ENCODE results near the gene RAD51B. TPM values are rescaled to one million over a fixed set of nuclear protein-coding genes. Genes with fewer than 3 reads are reported as not detected.
"Not testable (repeated sequence)": the region's sequence is repeated elsewhere in the genome, so short reads cannot be mapped to it uniquely, and the experiment has no call there.

RAD51B gene
- total and polyA plus RNA-seq, 7 donors, result 2.4 to 24.4 (median 7.1) TPM

- H3K27ac ChIP-seq, result no peak overlapping the region
- H3K36me3 ChIP-seq, result no peaks in the 10 kb centered on the region
- H3K4me3 ChIP-seq, result no peak overlapping the region
- no peaks in the 10 kb centered on the region for H3K27me3 ChIP-seq
- no peaks in the 10 kb centered on the region for H3K9me3 ChIP-seq
- 96 to 97% methylated on average over 6 of the region's 6 CpGs for WGBS, 2 donors
- intact Hi-C loops (cut with DNase I), result no loop called here
- TF ChIP-seq POLR2AphosphoS5 (IDR thresholded peaks at IDR 0.05) (no peak), POLR2A (IDR thresholded peaks at IDR 0.05) (no peak), EP300 (IDR thresholded peaks at IDR 0.05) (no peak)
- TF ChIP-seq, protein P1, sequence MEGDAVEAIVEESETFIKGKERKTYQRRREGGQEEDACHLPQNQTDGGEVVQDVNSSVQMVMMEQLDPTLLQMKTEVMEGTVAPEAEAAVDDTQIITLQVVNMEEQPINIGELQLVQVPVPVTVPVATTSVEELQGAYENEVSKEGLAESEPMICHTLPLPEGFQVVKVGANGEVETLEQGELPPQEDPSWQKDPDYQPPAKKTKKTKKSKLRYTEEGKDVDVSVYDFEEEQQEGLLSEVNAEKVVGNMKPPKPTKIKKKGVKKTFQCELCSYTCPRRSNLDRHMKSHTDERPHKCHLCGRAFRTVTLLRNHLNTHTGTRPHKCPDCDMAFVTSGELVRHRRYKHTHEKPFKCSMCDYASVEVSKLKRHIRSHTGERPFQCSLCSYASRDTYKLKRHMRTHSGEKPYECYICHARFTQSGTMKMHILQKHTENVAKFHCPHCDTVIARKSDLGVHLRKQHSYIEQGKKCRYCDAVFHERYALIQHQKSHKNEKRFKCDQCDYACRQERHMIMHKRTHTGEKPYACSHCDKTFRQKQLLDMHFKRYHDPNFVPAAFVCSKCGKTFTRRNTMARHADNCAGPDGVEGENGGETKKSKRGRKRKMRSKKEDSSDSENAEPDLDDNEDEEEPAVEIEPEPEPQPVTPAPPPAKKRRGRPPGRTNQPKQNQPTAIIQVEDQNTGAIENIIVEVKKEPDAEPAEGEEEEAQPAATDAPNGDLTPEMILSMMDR (IDR thresholded peaks at IDR 0.05), result no peak
- DNase-seq, result peak; percentile 40
- H3K4me1 ChIP-seq, result no peaks in the 10 kb centered on the region
These were observed 877.3 kb downstream of the RAD51B start for GRCh38 chr14:68696721-68697495.

DNA sequence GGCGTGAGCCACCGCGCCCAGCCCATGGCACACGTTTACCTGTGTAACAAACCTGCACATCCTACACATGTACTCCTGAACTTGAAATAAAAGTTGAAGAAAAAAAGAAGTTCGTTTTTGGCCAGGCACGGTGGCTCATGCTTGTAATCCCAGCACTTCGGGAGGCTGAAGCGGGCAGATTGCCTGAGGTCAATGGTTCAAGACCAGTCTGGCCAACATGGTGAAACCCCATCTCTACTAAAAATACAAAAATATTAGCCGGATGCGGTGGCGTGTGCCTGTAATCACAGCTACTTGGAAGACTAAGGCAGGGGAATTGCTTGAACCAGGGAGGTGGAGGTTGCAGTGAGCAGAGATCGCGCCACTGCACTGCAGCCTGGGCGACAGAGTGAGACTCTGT is 879.2 kb downstream of the RAD51B start:
- H3K27ac ChIP-seq; H3K27me3 ChIP-seq; H3K4me3 ChIP-seq; intact Hi-C loops (cut with DNase I); H3K36me3 ChIP-seq; H3K4me1 ChIP-seq; DNase-seq; H3K9me3 ChIP-seq: not testable (repeated sequence)
- 93 to 94% methylated on average over 14 of the region's 14 CpGs for WGBS, 2 donors

GRCh38 chr14:68701001-68701741 is 881.6 kb downstream of the RAD51B start:
- no peak for TF ChIP-seq POLR2A (IDR thresholded peaks at IDR 0.05)
- Histone ChIP-seq H3K36me3 (no peaks in the 10 kb centered on the region), H3K9me3 (no peaks in the 10 kb centered on the region), H3K27me3 (no peaks in the 10 kb centered on the region), H3K27ac (no peak overlapping the region), H3K4me3 (no peak overlapping the region), H3K4me1 (peaks cover 0 to 22% (median 7%) of the 10 kb centered on the region in 4 donors)
- no peak for DNase-seq
- WGBS, 2 donors, result 88 to 96% methylated on average over 6 of the region's 6 CpGs
- intact Hi-C loops (cut with DNase I), result no loop called here

GRCh38 chr14:68702135-68702534 is 882.6 kb downstream of the RAD51B start:
- peaks cover 0 to 22% (median 7%) of the 10 kb centered on the region in 4 donors for H3K4me1 ChIP-seq
- H3K4me3 ChIP-seq, result no peak overlapping the region
- 93 to 94% methylated on average over 4 of the region's 4 CpGs for WGBS, 2 donors
- H3K9me3 ChIP-seq, result no peaks in the 10 kb centered on the region
- H3K36me3 ChIP-seq, result no peaks in the 10 kb centered on the region
- H3K27me3 ChIP-seq, result no peaks in the 10 kb centered on the region
- DNase-seq, result peak; percentile 44
- intact Hi-C loops (cut with DNase I), result no loop called here
- TF ChIP-seq, protein P1 (IDR thresholded peaks at IDR 0.05), result no peak
- TF ChIP-seq EP300 (IDR thresholded peaks at IDR 0.05), result no peak
- TF ChIP-seq POLR2AphosphoS5 (IDR thresholded peaks at IDR 0.05), result no peak
- no peak for TF ChIP-seq POLR2A (IDR thresholded peaks at IDR 0.05)
- H3K27ac ChIP-seq, result no peak overlapping the region

GRCh38 chr14:68702578-68702977 is 883.0 kb downstream of the RAD51B start:
- DNase-seq, result no peak
- no peaks in the 10 kb centered on the region for H3K36me3 ChIP-seq
- peaks cover 0 to 22% (median 7%) of the 10 kb centered on the region in 4 donors for H3K4me1 ChIP-seq
- WGBS, 2 donors, result 96 to 97% methylated on average over 3 of the region's 3 CpGs
- H3K9me3 ChIP-seq, result no peaks in the 10 kb centered on the region
- H3K4me3 ChIP-seq, result no peak overlapping the region
- intact Hi-C loops (cut with DNase I), result no loop called here
- no peaks in the 10 kb centered on the region for H3K27me3 ChIP-seq
- H3K27ac ChIP-seq, result no peak overlapping the region
- no peak for TF ChIP-seq EP300 (IDR thresholded peaks at IDR 0.05)
- TF ChIP-seq POLR2AphosphoS5 (IDR thresholded peaks at IDR 0.05), result no peak
- TF ChIP-seq POLR2A (IDR thresholded peaks at IDR 0.05), result no peak
- TF ChIP-seq, protein P1 (IDR thresholded peaks at IDR 0.05), result no peak
